Measurements from ENCODE around the gene ZDHHC14. TPM values are rescaled to one million over a fixed set of nuclear protein-coding genes. Genes with fewer than 3 reads are reported as not detected.

The ZDHHC14 gene
- polyA plus RNA-seq, 2 of the 4 experiments (the other 2 are of a cell fraction), result 2.2 to 2.8 TPM

- FAIRE-seq (no peak), ATAC-seq (no peak), DNase-seq (ENCODE audit: low read depth in 1 of 2, low spot score in 1 of 2) (no peak)
- H3K27ac ChIP-seq, result no peak overlapping the region
- no peak overlapping the region for H3K4me2 ChIP-seq
- no peaks in the 10 kb centered on the region for H3K9me3 ChIP-seq
- POLR2A ChIA-PET, result no interaction called here
- CTCF ChIA-PET, result no interaction called here
- no peaks in the 10 kb centered on the region for H3K4me1 ChIP-seq
- H3K4me3 ChIP-seq, result no peak overlapping the region
- TF ChIP-seq RARB (CRISPR knock-in tag; IDR thresholded peaks at IDR 0.05) (no peak), EHMT2 (IDR thresholded peaks at IDR 0.05; ENCODE audit: low read depth) (no peak), FOXS1 (CRISPR knock-in tag; IDR thresholded peaks at IDR 0.05) (no peak), ZSCAN20 (CRISPR knock-in tag; IDR thresholded peaks at IDR 0.05) (no peak), HOXB13 (CRISPR knock-in tag; IDR thresholded peaks at IDR 0.05; ENCODE audit: low read depth) (no peak), SMC3 (IDR thresholded peaks at IDR 0.05) (no peak), JUN (IDR thresholded peaks at IDR 0.05) (no peak), JUNB (IDR thresholded peaks at IDR 0.05) (no peak), ZFP36 (IDR thresholded peaks at IDR 0.05; ENCODE audit: borderline replicate concordance, partially characterized antibody) (no peak), POLR2AphosphoS2 (conservative IDR thresholded peaks at IDR 0.05; ENCODE audit: low read length) (no peak), ATOH8 (CRISPR knock-in tag; IDR thresholded peaks at IDR 0.05; ENCODE audit: low read depth) (no peak), HEYL (CRISPR knock-in tag; IDR thresholded peaks at IDR 0.05) (no peak), EHF (CRISPR knock-in tag; IDR thresholded peaks at IDR 0.05) (no peak), SREBF2 (IDR thresholded peaks at IDR 0.05) (no peak), ZNF302 (CRISPR knock-in tag; IDR thresholded peaks at IDR 0.05) (no peak), REST (IDR thresholded peaks at IDR 0.05) (no peak), POLR2A (IDR thresholded peaks at IDR 0.05; ENCODE audit: low read length) (no peak), MYC (IDR thresholded peaks at IDR 0.05; ENCODE audit: borderline replicate concordance, low read length) (no peak)
- TF ChIP-seq, protein P1, sequence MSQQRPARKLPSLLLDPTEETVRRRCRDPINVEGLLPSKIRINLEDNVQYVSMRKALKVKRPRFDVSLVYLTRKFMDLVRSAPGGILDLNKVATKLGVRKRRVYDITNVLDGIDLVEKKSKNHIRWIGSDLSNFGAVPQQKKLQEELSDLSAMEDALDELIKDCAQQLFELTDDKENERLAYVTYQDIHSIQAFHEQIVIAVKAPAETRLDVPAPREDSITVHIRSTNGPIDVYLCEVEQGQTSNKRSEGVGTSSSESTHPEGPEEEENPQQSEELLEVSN (IDR thresholded peaks at IDR 0.05; ENCODE audit: borderline replicate concordance, low read depth), result no peak
- 65% methylated on average over 8 of the region's 8 CpGs for WGBS (ENCODE audit: missing lambda C conversion rate)
These were observed 340.8 kb downstream of the ZDHHC14 start for GRCh38 chr6:157721830-157722229.

DNA sequence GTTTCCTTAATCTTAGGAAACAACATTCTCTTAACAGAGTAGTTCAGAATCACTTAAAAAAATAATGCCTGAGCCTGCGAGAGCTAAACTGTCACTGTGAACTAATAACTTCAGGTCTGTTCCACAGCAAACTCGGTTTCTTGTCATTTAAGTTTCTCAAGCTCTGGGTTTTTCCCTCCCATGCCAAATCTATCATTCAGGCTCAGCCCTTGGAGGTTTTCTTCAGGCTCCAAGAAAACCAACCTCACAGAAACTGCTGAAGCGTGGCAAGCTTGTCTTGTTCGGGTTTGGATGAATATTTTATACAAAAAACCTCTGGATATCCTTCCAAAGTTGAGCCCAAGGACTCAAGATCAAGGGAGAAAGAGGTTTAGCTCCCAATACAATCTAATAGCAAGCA lies 342.4 kb downstream of the ZDHHC14 start:
- Histone ChIP-seq H3K4me1 (no peaks in the 10 kb centered on the region), H3K4me2 (no peak overlapping the region), H3K27ac (no peak overlapping the region), H3K9me3 (no peaks in the 10 kb centered on the region), H3K4me3 (no peak overlapping the region)
- DNase-seq (ENCODE audit: low read depth in 1 of 2, low spot score in 1 of 2), result no peak
- WGBS (ENCODE audit: missing lambda C conversion rate), result 48% methylated on average over 4 of the region's 4 CpGs
- CTCF ChIA-PET, result interaction anchor here (0.6 kb wide), 1 partner anchor 45 kb away, joined by 3 read pairs; no protein-coding TSS in a partner anchor
- no peak for FAIRE-seq
- no peak for ATAC-seq
- TF ChIP-seq HOXA7 (CRISPR knock-in tag; IDR thresholded peaks at IDR 0.05) (no peak), ZSCAN20 (CRISPR knock-in tag; IDR thresholded peaks at IDR 0.05) (no peak), HMGXB4 (CRISPR knock-in tag; IDR thresholded peaks at IDR 0.05; ENCODE audit: borderline replicate concordance) (no peak), REST (IDR thresholded peaks at IDR 0.05) (no peak), RFX5 (IDR thresholded peaks at IDR 0.05) (no peak), NFE2L2 (conservative IDR thresholded peaks at IDR 0.05; ENCODE audit: low read length) (no peak), ZFP36 (IDR thresholded peaks at IDR 0.05; ENCODE audit: borderline replicate concordance, partially characterized antibody) (no peak), CEBPB (IDR thresholded peaks at IDR 0.05) (no peak), CTCF (IDR thresholded peaks at IDR 0.05) (no peak), RCOR1 (IDR thresholded peaks at IDR 0.05; ENCODE audit: low read depth, low read length) (no peak), KDM5A (IDR thresholded peaks at IDR 0.05) (no peak)
- POLR2A ChIA-PET, result no interaction called here

Measured in A549 (cell line).